NT2/D1 (cell line): ENCODE measurements around the gene TINCR.

Experiments
- DNase-seq: peaks from one replicate; pipeline ENCODE4 v3.0.0-alpha.2; 2011; ENCODE audit warnings: low read depth, low spot score
- H3K27me3 ChIP-seq: 2 replicates; pipeline ENCODE4 v1.6.0; 2011; ENCODE audit warnings: mild to moderate bottlenecking; ENCODE audit not compliant: insufficient read length, insufficient read depth
- H3K36me3 ChIP-seq: 2 replicates; pipeline ENCODE4 v1.6.1; 2011; ENCODE audit warnings: mild to moderate bottlenecking, low read length, mixed read lengths; ENCODE audit not compliant: insufficient read depth, insufficient read length
- H3K4me1 ChIP-seq: 2 replicates; pipeline ENCODE4 v1.5.1; 2011; ENCODE audit not compliant: insufficient read depth, insufficient read length
- H3K4me3 ChIP-seq: 2 replicates; pipeline ENCODE4 v1.5.1; 2011; ENCODE audit warnings: low read depth; ENCODE audit not compliant: insufficient read length
- H3K9ac ChIP-seq: 2 replicates; pipeline ENCODE4 v1.6.0; 2011; ENCODE audit warnings: low read depth; ENCODE audit not compliant: insufficient read length
- H3K9me3 ChIP-seq: 2 replicates; pipeline ENCODE4 v1.5.1; 2011; ENCODE audit warnings: mild to moderate bottlenecking, low read length; ENCODE audit not compliant: insufficient read depth
- SUZ12 ChIP-seq: IDR thresholded peaks from 2 replicates; pipeline ENCODE4 v1.6.1; 2011; ENCODE audit not compliant: insufficient read length, insufficient read depth; ENCODE audit errors: extremely low read depth
- YY1 ChIP-seq: IDR thresholded peaks from 2 replicates; pipeline ENCODE4 v1.6.1; 2011; ENCODE audit not compliant: insufficient read length, insufficient read depth
- ZNF274 ChIP-seq: IDR thresholded peaks from 2 replicates; pipeline ENCODE4 v1.6.1; 2011; ENCODE audit warnings: mild to moderate bottlenecking, low read depth, low read length

TINCR gene

DNA sequence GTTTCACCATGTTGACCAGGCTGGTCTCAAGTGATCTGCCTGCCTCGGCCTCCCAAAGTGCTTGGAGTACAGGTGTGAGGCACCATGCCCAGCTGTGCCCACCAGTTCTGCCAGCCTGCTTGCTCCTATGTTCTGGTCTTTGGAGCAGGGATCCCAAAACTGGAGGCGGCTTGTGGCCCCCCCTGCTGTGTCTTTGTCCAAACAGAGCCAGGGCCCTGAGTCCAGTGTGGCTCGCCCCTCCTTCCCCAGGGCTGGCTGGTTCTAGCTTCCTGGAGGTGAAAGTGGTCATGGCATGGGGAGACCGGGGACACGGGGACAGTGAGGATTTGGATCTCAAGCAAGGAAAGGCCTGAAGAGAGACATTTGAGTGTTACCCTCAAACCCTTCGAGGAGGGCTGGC, 11.5 kb upstream of the TINCR start:
- Histone ChIP-seq H3K27me3 (no peaks in the 10 kb centered on the region), H3K9me3 (no peaks in the 10 kb centered on the region), H3K4me1 (peaks cover 5% of the 10 kb centered on the region), H3K36me3 (peaks cover 38% of the 10 kb centered on the region), H3K4me3 (no peak overlapping the region), H3K9ac (no peak overlapping the region)
- no peak for TF ChIP-seq ZNF274
- TF ChIP-seq YY1 = no peak
- no peak for TF ChIP-seq SUZ12
- DNase-seq = no peak

DNA sequence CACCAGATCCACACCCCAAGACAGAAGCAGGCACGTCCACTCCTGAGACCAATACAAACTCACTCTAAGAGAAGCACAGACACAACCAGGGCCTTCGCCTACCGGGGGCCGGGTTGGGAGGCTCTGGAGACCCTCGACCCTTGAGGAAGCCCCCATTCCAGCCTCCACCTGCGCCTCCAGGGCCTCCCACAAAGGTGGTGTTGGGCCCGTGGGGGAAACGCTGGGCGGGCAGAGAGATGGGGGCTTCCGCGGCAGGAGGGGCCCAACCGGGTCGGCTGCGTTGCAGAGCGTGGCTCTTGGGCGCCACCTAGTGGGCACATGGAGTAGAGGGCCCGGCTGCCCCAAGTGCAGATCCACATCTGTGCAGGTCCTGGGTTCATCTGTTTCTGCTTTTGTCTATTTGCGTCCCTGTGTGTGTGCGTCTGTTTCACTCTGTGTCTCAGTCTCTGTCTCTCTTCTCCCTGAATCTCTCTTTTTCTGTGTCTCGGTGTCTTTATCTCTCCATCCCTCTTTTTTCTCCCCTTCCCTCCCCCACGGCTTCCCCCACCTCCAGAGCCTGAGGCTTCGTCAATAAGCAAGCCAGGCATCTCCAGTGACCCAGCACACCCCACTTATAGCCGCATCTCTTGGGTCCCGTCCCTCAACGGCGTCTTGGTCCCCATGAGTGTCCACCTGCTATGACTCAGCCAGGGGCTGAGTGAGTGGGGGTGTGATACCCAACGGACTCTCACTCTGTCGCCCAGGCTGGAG, 10.5 kb upstream of the TINCR start:
- H3K9ac ChIP-seq = peak overlapping the region; percentile 62
- no peaks in the 10 kb centered on the region for H3K27me3 ChIP-seq
- peaks cover 30% of the 10 kb centered on the region for H3K36me3 ChIP-seq
- no peak for DNase-seq
- H3K4me1 ChIP-seq = peaks cover 5% of the 10 kb centered on the region
- TF ChIP-seq YY1 (no peak), SUZ12 (no peak), ZNF274 (no peak)
- no peak overlapping the region for H3K4me3 ChIP-seq
- H3K9me3 ChIP-seq = no peaks in the 10 kb centered on the region

DNA sequence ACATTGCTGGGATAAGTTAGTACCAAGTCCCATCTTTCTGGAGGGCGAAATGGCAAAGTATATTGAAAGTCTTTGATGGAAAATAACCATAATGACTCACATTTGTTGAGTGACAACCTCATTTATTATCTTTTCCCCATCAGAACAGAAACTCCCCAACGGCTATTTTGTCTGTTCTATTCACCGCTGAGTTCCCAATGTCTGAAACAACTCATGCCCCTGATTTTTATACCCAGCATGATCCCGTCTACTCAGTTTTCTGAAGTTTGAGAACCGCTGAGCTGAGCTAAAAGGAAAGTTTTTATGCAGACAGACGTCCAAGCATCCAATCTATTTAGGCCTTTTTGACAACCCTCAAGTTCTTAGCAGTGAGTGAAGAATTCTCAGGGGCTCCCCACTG, 7.8 kb upstream of the TINCR start:
- Histone ChIP-seq H3K36me3 (peaks cover 10% of the 10 kb centered on the region), H3K4me1 (peaks cover 5% of the 10 kb centered on the region), H3K4me3 (no peak overlapping the region), H3K27me3 (no peaks in the 10 kb centered on the region), H3K9ac (no peak overlapping the region), H3K9me3 (peaks cover 4% of the 10 kb centered on the region; the same call in 1 of the 2 replicates)
- DNase-seq = no peak
- TF ChIP-seq YY1 (no peak), SUZ12 (no peak), ZNF274 (no peak)

DNA sequence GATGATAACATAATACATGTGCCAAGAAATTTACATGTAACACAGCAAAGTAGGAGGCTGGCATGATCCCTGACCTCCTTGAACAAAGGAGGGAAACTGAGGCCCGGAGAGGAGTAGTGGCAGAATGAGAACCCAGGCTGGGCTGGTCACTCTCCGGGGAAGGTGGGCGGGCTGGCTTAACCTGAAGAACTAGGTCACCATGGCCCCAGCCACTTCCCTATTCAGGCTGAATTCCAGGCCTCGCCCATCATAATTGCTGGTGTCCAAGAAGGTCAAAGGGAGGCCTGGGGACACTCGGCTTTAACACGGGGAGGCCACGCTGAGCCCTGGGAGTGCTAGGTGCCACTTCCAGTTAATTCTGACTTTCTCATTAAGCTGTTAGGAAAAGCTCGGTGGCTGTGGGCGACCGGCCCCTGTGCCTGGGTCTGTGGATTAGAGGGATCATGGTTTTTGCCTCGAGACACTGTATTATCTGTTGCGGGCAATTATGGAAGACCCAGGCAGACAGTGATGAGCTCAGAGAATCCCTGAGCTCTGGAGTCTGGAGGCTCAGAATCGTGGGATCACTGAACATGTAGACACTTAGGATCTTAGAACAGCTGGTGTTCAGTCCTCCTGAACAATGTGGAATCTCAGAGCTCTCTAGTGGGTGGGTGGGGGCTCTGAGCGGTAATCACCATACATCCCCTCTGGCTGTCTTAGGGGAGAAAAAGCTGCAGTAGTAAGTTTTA, 5.0 kb upstream of the TINCR start:
- Histone ChIP-seq H3K4me3 (no peak overlapping the region), H3K36me3 (no peaks in the 10 kb centered on the region), H3K9ac (no peak overlapping the region), H3K4me1 (peaks cover 4% of the 10 kb centered on the region), H3K27me3 (no peaks in the 10 kb centered on the region), H3K9me3 (peaks cover 4% of the 10 kb centered on the region; the same call in 1 of the 2 replicates)
- TF ChIP-seq ZNF274 = no peak
- TF ChIP-seq YY1 = no peak
- TF ChIP-seq SUZ12 = no peak
- DNase-seq = no peak

DNA sequence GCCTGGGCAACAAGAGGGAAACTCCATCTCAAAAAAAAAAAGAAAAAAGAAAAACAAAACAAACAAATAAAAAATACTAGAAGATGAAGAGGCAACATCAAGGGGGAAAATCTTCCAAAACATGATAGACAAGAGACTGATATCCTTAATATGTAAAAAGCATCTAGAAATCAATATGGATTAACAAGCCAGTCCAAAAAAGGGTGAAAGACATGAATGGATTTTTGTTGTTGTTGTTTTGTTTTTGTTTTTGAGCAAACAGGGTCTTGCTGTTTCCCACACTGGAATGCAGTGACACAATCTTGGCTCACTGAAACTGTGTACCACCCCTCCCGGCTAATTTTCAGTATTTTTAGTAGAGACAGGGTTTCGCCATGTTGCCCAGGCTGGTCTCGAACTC, 4.0 kb upstream of the TINCR start:
- no peak overlapping the region for H3K4me3 ChIP-seq
- TF ChIP-seq YY1 (no peak), SUZ12 (no peak), ZNF274 (no peak)
- H3K4me1 ChIP-seq = peaks cover 3% of the 10 kb centered on the region
- DNase-seq = no peak
- no peak overlapping the region for H3K9ac ChIP-seq
- H3K9me3 ChIP-seq = peaks cover 4% of the 10 kb centered on the region; the same call in 1 of the 2 replicates
- H3K27me3 ChIP-seq = peaks cover 5% of the 10 kb centered on the region
- H3K36me3 ChIP-seq = no peaks in the 10 kb centered on the region

DNA sequence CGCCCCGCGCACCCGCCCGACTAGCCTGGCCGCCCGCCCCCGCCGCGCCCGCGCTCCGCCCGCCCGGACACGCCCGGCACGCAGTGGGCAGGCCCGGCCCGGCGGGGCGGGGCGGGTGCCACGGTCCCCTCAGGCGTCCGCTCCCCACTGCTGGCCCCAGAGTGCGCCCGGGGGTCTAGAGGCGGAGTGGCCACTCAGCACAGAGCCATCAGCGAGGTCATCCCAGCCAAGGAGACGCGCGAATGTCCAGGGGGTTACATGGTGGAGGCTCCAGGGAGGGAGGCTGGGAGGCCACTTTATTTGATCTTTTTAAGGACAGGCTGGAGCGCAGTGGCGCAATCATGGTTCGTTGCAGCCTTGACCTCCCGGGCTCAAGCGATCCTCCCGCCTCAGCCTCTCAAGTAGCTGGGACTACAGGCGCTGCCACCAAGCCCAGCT, 236 bp upstream of the TINCR start:
- no peak for DNase-seq
- H3K27me3 ChIP-seq = peaks cover 5% of the 10 kb centered on the region
- H3K9ac ChIP-seq = peak overlapping the region; percentile 86
- H3K9me3 ChIP-seq = peaks cover 4% of the 10 kb centered on the region; the same call in 1 of the 2 replicates
- H3K36me3 ChIP-seq = no peaks in the 10 kb centered on the region
- H3K4me1 ChIP-seq = peaks cover 8% of the 10 kb centered on the region
- TF ChIP-seq YY1 = no peak
- H3K4me3 ChIP-seq = peak overlapping the region; percentile 65

DNA sequence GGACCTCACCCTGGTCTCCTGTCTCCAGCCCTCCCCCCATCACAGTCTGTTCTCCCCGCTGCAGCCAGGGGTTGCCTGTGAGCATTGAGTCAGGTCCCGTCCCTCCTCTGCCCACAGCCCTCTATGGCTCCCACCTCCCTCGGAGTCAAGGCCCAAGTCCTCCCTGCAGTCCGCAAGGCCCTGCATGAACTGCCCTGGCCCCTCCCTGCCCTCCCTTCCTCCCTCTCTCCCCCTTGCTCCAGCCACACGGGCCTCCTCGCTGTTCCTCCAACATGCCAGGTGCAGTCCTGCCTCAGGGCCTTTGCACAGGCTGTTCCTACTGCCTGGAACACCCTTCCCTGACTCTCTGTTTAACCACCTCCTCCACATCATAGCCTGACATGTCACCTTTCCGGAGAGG, 2.8 kb downstream of the TINCR start:
- Histone ChIP-seq H3K9me3 (peaks cover 15% of the 10 kb centered on the region; the same call in 1 of the 2 replicates), H3K27me3 (peaks cover 5% of the 10 kb centered on the region), H3K36me3 (peaks cover 4% of the 10 kb centered on the region), H3K4me3 (no peak overlapping the region), H3K9ac (no peak overlapping the region), H3K4me1 (peaks cover 21% of the 10 kb centered on the region)
- no peak for DNase-seq
- TF ChIP-seq ZNF274 (no peak), SUZ12 (no peak), YY1 (no peak)
